ENCODE results near the gene KCNH1.
"Not testable (repeated sequence)": the region's sequence is repeated elsewhere in the genome, so short reads cannot be mapped to it uniquely, and the experiment has no call there.

The KCNH1 gene

GRCh38 chr1:210992837-210993236, 141.1 kb downstream of the KCNH1 start:
- Histone ChIP-seq H3K9me3 (replicated peaks in 1 of 11) (peaks cover 14 to 21% (median 18%) of the 10 kb centered on the region in 11 experiments), H3K36me3 (no peaks in the 10 kb centered on the region), H3K4me1 (no peaks in the 10 kb centered on the region), H3K9ac (no peak overlapping the region), H4K20me1 (no peaks in the 10 kb centered on the region), H3K4me3 (no peak overlapping the region), H3K27ac (no peak overlapping the region), H3K27me3 (no peaks in the 10 kb centered on the region), H3K4me2 (no peak overlapping the region)
- TF ChIP-seq Cebpa-rat (IDR thresholded peaks at IDR 0.05) = no peak

- Histone ChIP-seq H3K27ac (no peak overlapping the region), H3K36me3 (no peaks in the 10 kb centered on the region), H3K9ac (no peak overlapping the region)
Observed at GRCh38 chr1:210989905-210990304, 144.0 kb downstream of the KCNH1 start.

GRCh38 chr1:210981490-210981889, 152.5 kb downstream of the KCNH1 start:
- TF ChIP-seq Cebpa-rat (IDR thresholded peaks at IDR 0.05) = no peak
- H3K9ac ChIP-seq = no peak overlapping the region
- H3K27me3 ChIP-seq = no peaks in the 10 kb centered on the region
- H3K36me3 ChIP-seq = no peaks in the 10 kb centered on the region
- H3K27ac ChIP-seq = no peak overlapping the region
- no peaks in the 10 kb centered on the region for H3K4me1 ChIP-seq
- H3K4me3 ChIP-seq = no peak overlapping the region
- no peak overlapping the region for H3K4me2 ChIP-seq
- H3K9me3 ChIP-seq (replicated peaks in 1 of 11) = peaks cover 0 to 5% (median 0%) of the 10 kb centered on the region in 11 experiments; a peak in 3 of 22 replicates
- no peaks in the 10 kb centered on the region for H4K20me1 ChIP-seq

More at GRCh38 chr1:210989905-210990304, 144.0 kb downstream of the KCNH1 start:
- H3K4me3 ChIP-seq = no peak overlapping the region
- TF ChIP-seq Cebpa-rat (IDR thresholded peaks at IDR 0.05) = no peak
- no peaks in the 10 kb centered on the region for H3K4me1 ChIP-seq
- H3K27me3 ChIP-seq = no peaks in the 10 kb centered on the region
- no peak overlapping the region for H3K4me2 ChIP-seq
- no peaks in the 10 kb centered on the region for H3K9me3 ChIP-seq (replicated peaks in 1 of 11)
- no peaks in the 10 kb centered on the region for H4K20me1 ChIP-seq

GRCh38 chr1:210980082-210980481, 153.9 kb downstream of the KCNH1 start:
- Histone ChIP-seq H4K20me1 (no peaks in the 10 kb centered on the region), H3K27me3 (no peaks in the 10 kb centered on the region), H3K27ac (no peak overlapping the region), H3K36me3 (no peaks in the 10 kb centered on the region), H3K4me3 (no peak overlapping the region), H3K4me1 (no peaks in the 10 kb centered on the region), H3K9ac (no peak overlapping the region), H3K4me2 (no peak overlapping the region), H3K9me3 (replicated peaks in 1 of 11) (peaks cover 0 to 8% (median 0%) of the 10 kb centered on the region in 11 experiments; a peak in 4 of 22 replicates)
- no peak for TF ChIP-seq Cebpa-rat (IDR thresholded peaks at IDR 0.05)

- Histone ChIP-seq H3K27me3 (no peaks in the 10 kb centered on the region), H3K4me1 (no peaks in the 10 kb centered on the region), H4K20me1 (no peaks in the 10 kb centered on the region), H3K9ac (no peak overlapping the region), H3K4me3 (no peak overlapping the region), H3K4me2 (no peak overlapping the region), H3K9me3 (replicated peaks in 1 of 11) (peaks cover 0 to 8% (median 0%) of the 10 kb centered on the region in 11 experiments; a peak in 4 of 22 replicates), H3K27ac (no peak overlapping the region), H3K36me3 (no peaks in the 10 kb centered on the region)
- no peak for TF ChIP-seq Cebpa-rat (IDR thresholded peaks at IDR 0.05)
Observed at GRCh38 chr1:210978974-210979354, 155.0 kb downstream of the KCNH1 start.

- Histone ChIP-seq H3K27me3 (no peaks in the 10 kb centered on the region), H3K4me3 (no peak overlapping the region), H3K36me3 (no peaks in the 10 kb centered on the region), H3K4me2 (no peak overlapping the region), H3K9me3 (replicated peaks in 1 of 11) (peaks cover 0 to 8% (median 0%) of the 10 kb centered on the region in 11 experiments; a peak in 3 of 22 replicates), H4K20me1 (no peaks in the 10 kb centered on the region), H3K27ac (no peak overlapping the region), H3K4me1 (no peaks in the 10 kb centered on the region), H3K9ac (no peak overlapping the region)
- no peak for TF ChIP-seq Cebpa-rat (IDR thresholded peaks at IDR 0.05)
Observed at GRCh38 chr1:210978316-210978973, 155.5 kb downstream of the KCNH1 start.

GRCh38 chr1:210951279-210951678, 182.7 kb downstream of the KCNH1 start:
- Histone ChIP-seq H3K9ac (no peak overlapping the region), H4K20me1 (no peaks in the 10 kb centered on the region), H3K36me3 (no peaks in the 10 kb centered on the region), H3K4me3 (no peak overlapping the region), H3K27ac (no peak overlapping the region), H3K4me2 (no peak overlapping the region), H3K4me1 (no peaks in the 10 kb centered on the region), H3K27me3 (no peaks in the 10 kb centered on the region), H3K9me3 (replicated peaks in 1 of 11) (no peaks in the 10 kb centered on the region)
- no peak for TF ChIP-seq Cebpa-rat (IDR thresholded peaks at IDR 0.05)

- H3K4me3 ChIP-seq; H3K27me3 ChIP-seq; H3K9ac ChIP-seq; H3K36me3 ChIP-seq; H3K4me2 ChIP-seq; H3K27ac ChIP-seq; H3K4me1 ChIP-seq; H4K20me1 ChIP-seq; H3K9me3 ChIP-seq (replicated peaks in 1 of 11): not testable (repeated sequence)
Observed at GRCh38 chr1:210949940-210950546, 183.9 kb downstream of the KCNH1 start.

- Histone ChIP-seq H3K27ac (no peak overlapping the region), H3K36me3 (no peaks in the 10 kb centered on the region), H3K4me2 (no peak overlapping the region), H3K9ac (no peak overlapping the region), H3K27me3 (no peaks in the 10 kb centered on the region), H3K4me3 (no peak overlapping the region), H4K20me1 (no peaks in the 10 kb centered on the region), H3K9me3 (replicated peaks in 1 of 11) (no peaks in the 10 kb centered on the region), H3K4me1 (no peaks in the 10 kb centered on the region)
- TF ChIP-seq Cebpa-rat (IDR thresholded peaks at IDR 0.05) = no peak
Observed at GRCh38 chr1:210949489-210949888, 184.5 kb downstream of the KCNH1 start.

- no peaks in the 10 kb centered on the region for H4K20me1 ChIP-seq
- no peak overlapping the region for H3K9ac ChIP-seq
- no peaks in the 10 kb centered on the region for H3K9me3 ChIP-seq (replicated peaks in 1 of 11)
- H3K4me1 ChIP-seq = no peaks in the 10 kb centered on the region
- no peaks in the 10 kb centered on the region for H3K36me3 ChIP-seq
- H3K27ac ChIP-seq = no peak overlapping the region
- no peak overlapping the region for H3K4me3 ChIP-seq
- H3K4me2 ChIP-seq = no peak overlapping the region
- no peak for TF ChIP-seq Cebpa-rat (IDR thresholded peaks at IDR 0.05)
- H3K27me3 ChIP-seq = no peaks in the 10 kb centered on the region
Observed at GRCh38 chr1:210949039-210949438, 184.9 kb downstream of the KCNH1 start.
